A549 (cell line): ENCODE results near the gene POLE. TPM values are rescaled to one million over a fixed set of nuclear protein-coding genes. Genes with fewer than 3 reads are reported as not detected.

Source experiments
- ATAC-seq, 2 experiments: fragments of 200-7000 bp in 1 of 2; fragments of >200 bp in 1 of 2; cut with Nextera tagmentation in 1 of 2; cut with Tn5 transposase in 1 of 2; 3 replicates each; pipeline versions ENCODE4 v1.8.0 to v1.9.1; 2018 to 2020; ENCODE audit warnings: mild to moderate bottlenecking in 1 of 2, moderate library complexity in 1 of 2
- CTCF ChIA-PET: fragments of 300-600 bp; sonication (Branson Sonifier 250); formaldehyde crosslinking; extraction: SDS; loops from one replicate; lab custom pipeline; 2021; ENCODE audit warnings: antibody characterized with exemption, inconsistent platforms; lab: Yijun Ruan, JAX
- POLR2A ChIA-PET: fragments of 350-600 bp; formaldehyde crosslinking; extraction: SDS; loops from one replicate; lab custom pipeline; 2021; ENCODE audit warnings: antibody characterized with exemption, inconsistent platforms; lab: Yijun Ruan, JAX
- DNase-seq, 2 experiments: peaks; one replicate each; pipeline versions ENCODE4 v3.0.0 to v3.0.0-alpha.2; 2011 to 2016; ENCODE audit warnings: low read depth in 1 of 2, low spot score in 1 of 2
- FAIRE-seq: peaks from 2 replicates; lab custom pipeline; 2011; peaks lifted over from hg19 to GRCh38; lab: Jason Lieb, UNC
- H3K27ac ChIP-seq, 2 experiments: fragments of >200 bp; sonication (Bioruptor Twin); formaldehyde crosslinking; 3 replicates each; pipeline ENCODE4 v1.5.1; 2016 to 2017
- H3K4me1 ChIP-seq: fragments of >200 bp; sonication (Bioruptor Twin); formaldehyde crosslinking; 3 replicates; pipeline ENCODE4 v1.6.1; 2016
- H3K4me2 ChIP-seq: fragments of >200 bp; sonication (Bioruptor Twin); formaldehyde crosslinking; 3 replicates; pipeline ENCODE4 v1.6.1; 2016
- H3K4me3 ChIP-seq: fragments of >200 bp; sonication (Bioruptor Twin); formaldehyde crosslinking; 3 replicates; pipeline ENCODE4 v1.5.1; 2016
- H3K9me3 ChIP-seq: fragments of >200 bp; sonication (Bioruptor Twin); formaldehyde crosslinking; 3 replicates; pipeline ENCODE4 v1.6.1; 2016
- CBX2 ChIP-seq: fragments of 200-600 bp; sonication (generic); IDR thresholded peaks from 2 replicates; pipeline ENCODE4 v1.6.1; 2016; ENCODE audit warnings: low read depth, mild to moderate bottlenecking, borderline replicate concordance
- CBX8 ChIP-seq: fragments of 200-600 bp; sonication (generic); IDR thresholded peaks from 2 replicates; pipeline ENCODE4 v1.6.1; 2016
- CHD4 ChIP-seq: fragments of 200-600 bp; sonication (generic); IDR thresholded peaks from 2 replicates; pipeline ENCODE4 v1.6.1; 2016; ENCODE audit warnings: antibody characterized with exemption, mild to moderate bottlenecking, borderline replicate concordance
- E2F6 ChIP-seq: IDR thresholded peaks from 2 replicates; pipeline ENCODE4 v1.6.1; 2012; ENCODE audit warnings: low read depth, borderline replicate concordance
- EHMT2 ChIP-seq: fragments of 200-600 bp; sonication (generic); IDR thresholded peaks from 2 replicates; pipeline ENCODE4 v1.6.1; 2016; ENCODE audit warnings: antibody characterized with exemption, low read depth, mild to moderate bottlenecking, moderate library complexity
- ELK1 ChIP-seq: fragments of 150-350 bp; IDR thresholded peaks from 2 replicates; pipeline ENCODE4 v1.6.1; 2014; ENCODE audit warnings: low read depth, mild to moderate bottlenecking, low read length
- ESRRA ChIP-seq: fragments of 150-350 bp; IDR thresholded peaks from 2 replicates; pipeline ENCODE4 v1.6.1; 2014; ENCODE audit warnings: mild to moderate bottlenecking, low read length, borderline replicate concordance
- HDAC2 ChIP-seq: fragments of 200-600 bp; sonication (generic); IDR thresholded peaks from 2 replicates; pipeline ENCODE4 v1.6.1; 2016
- HES2 ChIP-seq: fragments of >200 bp; sonication (Bioruptor Twin); formaldehyde crosslinking; IDR thresholded peaks from 2 replicates; pipeline ENCODE4 v1.6.1; 2016
- HEYL ChIP-seq: fragments of 250-450 bp; sonication (Bioruptor Pico); IDR thresholded peaks from 2 replicates; pipeline ENCODE4 v1.8.0; 2021; ENCODE audit warnings: mild to moderate bottlenecking, moderate library complexity
- KDM1A ChIP-seq: fragments of 200-600 bp; sonication (generic); IDR thresholded peaks from 2 replicates; pipeline ENCODE4 v1.6.1; 2016; ENCODE audit warnings: low read depth, mild to moderate bottlenecking
- KDM5A ChIP-seq: fragments of 200-600 bp; sonication (generic); IDR thresholded peaks from 2 replicates; pipeline ENCODE4 v1.6.1; 2016; ENCODE audit warnings: antibody characterized with exemption, mild to moderate bottlenecking
- MAFK ChIP-seq: fragments of 450-650 bp; IDR thresholded peaks from 2 replicates; pipeline ENCODE4 v1.6.1; 2014; ENCODE audit not compliant: partially characterized antibody
- MAX ChIP-seq: IDR thresholded peaks from 2 replicates; pipeline ENCODE4 v1.6.1; 2012
- NR3C1 ChIP-seq: fragments of >200 bp; sonication (Bioruptor Twin); formaldehyde crosslinking; IDR thresholded peaks from 3 replicates; pipeline ENCODE4 v1.6.1; 2017
- PBX3 ChIP-seq: IDR thresholded peaks from 2 replicates; pipeline ENCODE4 v1.6.1; 2012
- PHF8 ChIP-seq: fragments of 200-600 bp; sonication (generic); IDR thresholded peaks from 2 replicates; pipeline ENCODE4 v1.6.1; 2016; ENCODE audit warnings: low read depth, mild to moderate bottlenecking, antibody characterized with exemption, moderate library complexity, borderline replicate concordance
- RAD21 ChIP-seq, 2 experiments: fragments of >200 bp in 1 of 2; sonication (Bioruptor Twin) in 1 of 2; formaldehyde crosslinking in 1 of 2; IDR thresholded peaks in 1 of 2; conservative IDR thresholded peaks in 1 of 2; 2 replicates in 1 of 2; 3 replicates in 1 of 2; pipeline ENCODE4 v1.6.1; 2012 to 2018; ENCODE audit warnings: inconsistent platforms in 1 of 2
- REST ChIP-seq: fragments of 200-600 bp; sonication (generic); IDR thresholded peaks from 2 replicates; pipeline ENCODE4 v1.6.1; 2016; ENCODE audit warnings: antibody characterized with exemption, mild to moderate bottlenecking, moderate library complexity
- RFX5 ChIP-seq: fragments of 450-650 bp; IDR thresholded peaks from 2 replicates; pipeline ENCODE4 v1.7.1; 2014; ENCODE audit warnings: antibody characterized with exemption, mild to moderate bottlenecking, moderate library complexity
- RNF2 ChIP-seq: fragments of 200-600 bp; sonication (generic); IDR thresholded peaks from 2 replicates; pipeline ENCODE4 v1.6.1; 2016; ENCODE audit warnings: low read depth, mild to moderate bottlenecking, antibody characterized with exemption, moderate library complexity, borderline replicate concordance
- USF2 ChIP-seq: fragments of 450-650 bp; IDR thresholded peaks from 2 replicates; pipeline ENCODE4 v1.6.1; 2014; ENCODE audit warnings: antibody characterized with exemption
- ZC3H11A ChIP-seq: fragments of 450-650 bp; IDR thresholded peaks from 2 replicates; pipeline ENCODE4 v1.6.1; 2014; ENCODE audit warnings: antibody characterized with exemption, mild to moderate bottlenecking
- ZFP36 ChIP-seq: fragments of 450-650 bp; IDR thresholded peaks from 2 replicates; pipeline ENCODE4 v1.6.1; 2014; ENCODE audit warnings: borderline replicate concordance; ENCODE audit not compliant: partially characterized antibody
- WGBS: methylation state at CpG from one replicate; pipeline ENCODE4 v1.1.6; 2017; ENCODE audit errors: missing lambda C conversion rate; 5-methylcytosine and 5-hydroxymethylcytosine counted together
- polyA plus RNA-seq, 4 experiments: library from polyadenylated mRNA; depleted of rRNA in 3 of 4; stranded (reverse); fragments of >200 nt; fragmentation: RNase III in 1 of 4; extraction: RNeasy Plus Mini Kit Qiagen cat#74134 plus additional on column Dnase treatment in 1 of 4; gene quantifications; 2 replicates in 3 of 4; 3 replicates in 1 of 4; pipeline ENCODE4 v1.2.3, GENCODE V29; 2011 to 2017

POLE gene
- polyA plus RNA-seq, 2 of the 4 experiments (the other 2 are of a cell fraction): 28.9 to 67.2 TPM

- Histone ChIP-seq H3K9me3 (peaks cover 29% of the 10 kb centered on the region), H3K4me1 (peaks cover 10% of the 10 kb centered on the region), H3K27ac (peak overlapping the region in 1 of 2 experiments; percentile 48; a peak in 2 of 6 replicates), H3K4me3 (peak overlapping the region; percentile 46; the same call in 2 of the 3 replicates), H3K4me2 (peak overlapping the region; percentile 99; the same call in 2 of the 3 replicates)
- TF ChIP-seq ZFP36 (no peak), ZC3H11A (no peak), EHMT2 (no peak), NR3C1 (no peak), USF2 (no peak), HEYL (no peak), RNF2 (no peak), PHF8 (no peak), RAD21 (conservative IDR thresholded peaks at IDR 0.05 in 1 of 2, IDR thresholded peaks at IDR 0.05 in 1 of 2) (no peak), ESRRA (no peak), KDM5A (no peak)
- FAIRE-seq: no peak
- 44% methylated on average over 10 of the region's 28 CpGs for WGBS
- ATAC-seq: no peak
- no peak for DNase-seq
- POLR2A ChIA-PET: no interaction called here
- CTCF ChIA-PET: interaction anchor here (1.5 to 11.9 kb wide), 3 partner anchors 20 to 465 kb away, joined by 3 to 132 read pairs (median 10); no protein-coding TSS in a partner anchor
These were observed 68.1 kb downstream of the POLE start for GRCh38 chr12:132619071-132619385.

GRCh38 chr12:132618683-132619043 lies 68.5 kb downstream of the POLE start, which contains the start of gene P2RX2:
TSS of gene P2RX2 (plus strand) at chr12:132618776. CDS start at chr12:132618817, 41 bp downstream.
- H3K4me2 ChIP-seq: peak within 1 kb of the TSS; percentile 99
- ATAC-seq (no peak), FAIRE-seq (no peak), DNase-seq (no peak)
- peaks cover 10% of the 10 kb centered on the region for H3K4me1 ChIP-seq
- TF ChIP-seq CBX8 (no peak), CHD4 (no peak), PBX3 (no peak), MAFK (no peak), RFX5 (no peak), ELK1 (no peak), E2F6 (no peak), CBX2 (no peak), MAX (no peak), REST (no peak), HES2 (no peak), HDAC2 (no peak), KDM1A (no peak)
- ChIA-PET CTCF (interaction anchor here (0.7 to 11.9 kb wide), 5 partner anchors 19 to 465 kb away, joined by 3 to 132 read pairs (median 4); no protein-coding TSS in a partner anchor), POLR2A (interaction anchor here (0.6 kb wide), 1 partner anchor 189 kb away, joined by 3 read pairs; no protein-coding TSS in a partner anchor)
- H3K4me3 ChIP-seq: peak within 1 kb of the TSS; percentile 46
- H3K27ac ChIP-seq: peak within 1 kb of the TSS in 1 of 2 experiments; percentile 48; a peak in 2 of 6 replicates
- no CpG with 5 or more reads among the region's 49 CpGs for whole genome bisulfite sequencing
- H3K9me3 ChIP-seq: peaks cover 29% of the 10 kb centered on the region
